ENCODE results near the gene TOMM40.
"Not testable (repeated sequence)": the region's sequence is repeated elsewhere in the genome, so short reads cannot be mapped to it uniquely, and the experiment has no call there.

TOMM40 gene

DNA sequence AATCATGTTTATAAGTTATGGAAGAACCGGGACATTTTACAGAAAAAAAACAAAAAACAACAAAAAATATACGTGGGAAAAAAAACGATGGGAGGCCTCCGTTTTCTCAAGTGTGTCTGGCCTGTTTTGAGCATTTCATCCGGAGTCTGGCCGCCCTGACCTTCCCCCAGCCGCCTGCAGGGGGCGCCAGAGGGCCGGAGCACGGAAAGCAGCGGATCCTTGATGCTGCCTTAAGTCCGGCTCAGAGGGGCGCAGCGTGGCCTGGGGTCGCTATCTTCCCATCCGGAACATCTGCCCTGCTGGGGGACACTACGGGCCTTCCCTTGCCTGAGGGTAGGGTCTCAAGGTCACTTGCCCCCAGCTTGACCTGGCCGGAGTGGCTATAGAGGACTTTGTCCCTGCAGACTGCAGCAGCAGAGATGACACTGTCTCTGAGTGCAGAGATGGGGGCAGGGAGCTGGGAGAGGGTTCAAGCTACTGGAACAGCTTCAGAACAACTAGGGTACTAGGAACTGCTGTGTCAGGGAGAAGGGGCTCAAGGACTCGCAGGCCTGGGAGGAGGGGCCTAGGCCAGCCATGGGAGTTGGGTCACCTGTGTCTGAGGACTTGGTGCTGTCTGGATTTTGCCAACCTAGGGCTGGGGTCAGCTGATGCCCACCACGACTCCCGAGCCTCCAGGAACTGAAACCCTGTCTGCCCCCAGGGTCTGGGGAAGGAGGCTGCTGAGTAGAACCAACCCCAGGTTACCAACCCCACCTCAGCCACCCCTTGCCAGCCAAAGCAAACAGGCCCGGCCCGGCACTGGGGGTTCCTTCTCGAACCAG, 12.8 kb downstream of the TOMM40 start:
- TF ChIP-seq GATA2 (IDR thresholded peaks at IDR 0.05; ENCODE audit: low read depth, low read length) (no peak), GATA3 (IDR thresholded peaks at IDR 0.05; ENCODE audit: low read depth, low read length) (no peak)

DNA sequence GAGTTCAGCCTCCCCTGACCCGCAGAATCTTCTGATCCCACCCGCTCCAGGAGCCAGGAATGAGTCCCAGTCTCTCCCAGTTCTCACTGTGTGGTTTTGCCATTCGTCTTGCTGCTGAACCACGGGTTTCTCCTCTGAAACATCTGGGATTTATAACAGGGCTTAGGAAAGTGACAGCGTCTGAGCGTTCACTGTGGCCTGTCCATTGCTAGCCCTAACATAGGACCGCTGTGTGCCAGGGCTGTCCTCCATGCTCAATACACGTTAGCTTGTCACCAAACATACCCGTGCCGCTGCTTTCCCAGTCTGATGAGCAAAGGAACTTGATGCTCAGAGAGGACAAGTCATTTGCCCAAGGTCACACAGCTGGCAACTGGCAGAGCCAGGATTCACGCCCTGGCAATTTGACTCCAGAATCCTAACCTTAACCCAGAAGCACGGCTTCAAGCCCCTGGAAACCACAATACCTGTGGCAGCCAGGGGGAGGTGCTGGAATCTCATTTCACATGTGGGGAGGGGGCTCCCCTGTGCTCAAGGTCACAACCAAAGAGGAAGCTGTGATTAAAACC, 13.5 kb downstream of the TOMM40 start:
- TF ChIP-seq GATA2 (IDR thresholded peaks at IDR 0.05; ENCODE audit: low read depth, low read length) = no peak
- TF ChIP-seq GATA3 (IDR thresholded peaks at IDR 0.05; ENCODE audit: low read depth, low read length) = no peak

DNA sequence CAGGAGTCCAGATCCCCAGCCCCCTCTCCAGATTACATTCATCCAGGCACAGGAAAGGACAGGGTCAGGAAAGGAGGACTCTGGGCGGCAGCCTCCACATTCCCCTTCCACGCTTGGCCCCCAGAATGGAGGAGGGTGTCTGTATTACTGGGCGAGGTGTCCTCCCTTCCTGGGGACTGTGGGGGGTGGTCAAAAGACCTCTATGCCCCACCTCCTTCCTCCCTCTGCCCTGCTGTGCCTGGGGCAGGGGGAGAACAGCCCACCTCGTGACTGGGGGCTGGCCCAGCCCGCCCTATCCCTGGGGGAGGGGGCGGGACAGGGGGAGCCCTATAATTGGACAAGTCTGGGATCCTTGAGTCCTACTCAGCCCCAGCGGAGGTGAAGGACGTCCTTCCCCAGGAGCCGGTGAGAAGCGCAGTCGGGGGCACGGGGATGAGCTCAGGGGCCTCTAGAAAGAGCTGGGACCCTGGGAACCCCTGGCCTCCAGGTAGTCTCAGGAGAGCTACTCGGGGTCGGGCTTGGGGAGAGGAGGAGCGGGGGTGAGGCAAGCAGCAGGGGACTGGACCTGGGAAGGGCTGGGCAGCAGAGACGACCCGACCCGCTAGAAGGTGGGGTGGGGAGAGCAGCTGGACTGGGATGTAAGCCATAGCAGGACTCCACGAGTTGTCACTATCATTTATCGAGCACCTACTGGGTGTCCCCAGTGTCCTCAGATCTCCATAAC, 14.5 kb downstream of the TOMM40 start, which contains the start of gene APOE:
TSS of gene APOE (plus strand) at position 360 of the 724 bp plus-strand sequence. CDS start 829 bp downstream, outside the sequence.
- no peak for TF ChIP-seq GATA2 (IDR thresholded peaks at IDR 0.05; ENCODE audit: low read depth, low read length)
- no peak for TF ChIP-seq GATA3 (IDR thresholded peaks at IDR 0.05; ENCODE audit: low read depth, low read length)

DNA sequence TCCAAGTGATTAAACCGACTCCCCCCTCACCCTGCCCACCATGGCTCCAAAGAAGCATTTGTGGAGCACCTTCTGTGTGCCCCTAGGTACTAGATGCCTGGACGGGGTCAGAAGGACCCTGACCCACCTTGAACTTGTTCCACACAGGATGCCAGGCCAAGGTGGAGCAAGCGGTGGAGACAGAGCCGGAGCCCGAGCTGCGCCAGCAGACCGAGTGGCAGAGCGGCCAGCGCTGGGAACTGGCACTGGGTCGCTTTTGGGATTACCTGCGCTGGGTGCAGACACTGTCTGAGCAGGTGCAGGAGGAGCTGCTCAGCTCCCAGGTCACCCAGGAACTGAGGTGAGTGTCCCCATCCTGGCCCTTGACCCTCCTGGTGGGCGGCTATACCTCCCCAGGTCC, 16.6 kb downstream of the TOMM40 start:
- no peak for TF ChIP-seq GATA2 (IDR thresholded peaks at IDR 0.05; ENCODE audit: low read depth, low read length)
- no peak for TF ChIP-seq GATA3 (IDR thresholded peaks at IDR 0.05; ENCODE audit: low read depth, low read length)

DNA sequence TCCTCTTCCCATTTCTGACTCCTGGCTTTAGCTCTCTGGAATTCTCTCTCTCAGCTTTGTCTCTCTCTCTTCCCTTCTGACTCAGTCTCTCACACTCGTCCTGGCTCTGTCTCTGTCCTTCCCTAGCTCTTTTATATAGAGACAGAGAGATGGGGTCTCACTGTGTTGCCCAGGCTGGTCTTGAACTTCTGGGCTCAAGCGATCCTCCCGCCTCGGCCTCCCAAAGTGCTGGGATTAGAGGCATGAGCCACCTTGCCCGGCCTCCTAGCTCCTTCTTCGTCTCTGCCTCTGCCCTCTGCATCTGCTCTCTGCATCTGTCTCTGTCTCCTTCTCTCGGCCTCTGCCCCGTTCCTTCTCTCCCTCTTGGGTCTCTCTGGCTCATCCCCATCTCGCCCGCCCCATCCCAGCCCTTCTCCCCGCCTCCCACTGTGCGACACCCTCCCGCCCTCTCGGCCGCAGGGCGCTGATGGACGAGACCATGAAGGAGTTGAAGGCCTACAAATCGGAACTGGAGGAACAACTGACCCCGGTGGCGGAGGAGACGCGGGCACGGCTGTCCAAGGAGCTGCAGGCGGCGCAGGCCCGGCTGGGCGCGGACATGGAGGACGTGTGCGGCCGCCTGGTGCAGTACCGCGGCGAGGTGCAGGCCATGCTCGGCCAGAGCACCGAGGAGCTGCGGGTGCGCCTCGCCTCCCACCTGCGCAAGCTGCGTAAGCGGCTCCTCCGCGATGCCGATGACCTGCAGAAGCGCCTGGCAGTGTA, 17.2 kb downstream of the TOMM40 start:
- TF ChIP-seq GATA3 (IDR thresholded peaks at IDR 0.05; ENCODE audit: low read depth, low read length) = no peak
- no peak for TF ChIP-seq GATA2 (IDR thresholded peaks at IDR 0.05; ENCODE audit: low read depth, low read length)

DNA sequence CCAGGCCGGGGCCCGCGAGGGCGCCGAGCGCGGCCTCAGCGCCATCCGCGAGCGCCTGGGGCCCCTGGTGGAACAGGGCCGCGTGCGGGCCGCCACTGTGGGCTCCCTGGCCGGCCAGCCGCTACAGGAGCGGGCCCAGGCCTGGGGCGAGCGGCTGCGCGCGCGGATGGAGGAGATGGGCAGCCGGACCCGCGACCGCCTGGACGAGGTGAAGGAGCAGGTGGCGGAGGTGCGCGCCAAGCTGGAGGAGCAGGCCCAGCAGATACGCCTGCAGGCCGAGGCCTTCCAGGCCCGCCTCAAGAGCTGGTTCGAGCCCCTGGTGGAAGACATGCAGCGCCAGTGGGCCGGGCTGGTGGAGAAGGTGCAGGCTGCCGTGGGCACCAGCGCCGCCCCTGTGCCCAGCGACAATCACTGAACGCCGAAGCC, 17.8 kb downstream of the TOMM40 start:
- no peak for TF ChIP-seq GATA3 (IDR thresholded peaks at IDR 0.05; ENCODE audit: low read depth, low read length)
- no peak for TF ChIP-seq GATA2 (IDR thresholded peaks at IDR 0.05; ENCODE audit: low read depth, low read length)

DNA sequence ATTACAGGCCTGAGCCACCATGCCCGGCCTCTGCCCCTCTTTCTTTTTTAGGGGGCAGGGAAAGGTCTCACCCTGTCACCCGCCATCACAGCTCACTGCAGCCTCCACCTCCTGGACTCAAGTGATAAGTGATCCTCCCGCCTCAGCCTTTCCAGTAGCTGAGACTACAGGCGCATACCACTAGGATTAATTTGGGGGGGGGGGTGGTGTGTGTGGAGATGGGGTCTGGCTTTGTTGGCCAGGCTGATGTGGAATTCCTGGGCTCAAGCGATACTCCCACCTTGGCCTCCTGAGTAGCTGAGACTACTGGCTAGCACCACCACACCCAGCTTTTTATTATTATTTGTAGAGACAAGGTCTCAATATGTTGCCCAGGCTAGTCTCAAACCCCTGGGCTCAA, 18.7 kb downstream of the TOMM40 start:
- TF ChIP-seq GATA3 (IDR thresholded peaks at IDR 0.05; ENCODE audit: low read depth, low read length) (no peak), GATA2 (IDR thresholded peaks at IDR 0.05; ENCODE audit: low read depth, low read length) (no peak)

DNA sequence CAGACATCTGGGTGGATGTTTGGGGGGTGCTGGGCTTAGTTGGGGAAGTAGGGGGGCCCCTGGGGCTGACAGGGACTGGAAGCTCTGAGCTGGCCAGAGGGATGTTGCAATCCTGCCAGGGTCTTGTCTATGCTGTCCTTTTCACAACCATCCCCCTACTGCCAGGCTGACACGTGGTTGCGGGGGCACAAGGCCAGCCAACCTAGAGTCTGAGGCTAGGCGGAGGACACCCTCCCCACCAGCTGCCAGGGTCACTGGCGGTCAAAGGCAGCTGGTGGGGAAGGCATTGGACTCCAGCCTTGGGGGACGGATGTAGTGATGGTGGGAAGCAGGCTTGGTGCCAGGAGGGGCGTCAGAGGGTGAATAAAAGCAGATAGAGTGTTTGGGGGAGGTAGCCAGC, 21.8 kb downstream of the TOMM40 start:
- TF ChIP-seq GATA2 (IDR thresholded peaks at IDR 0.05; ENCODE audit: low read depth, low read length) (no peak), GATA3 (IDR thresholded peaks at IDR 0.05; ENCODE audit: low read depth, low read length) (no peak)

DNA sequence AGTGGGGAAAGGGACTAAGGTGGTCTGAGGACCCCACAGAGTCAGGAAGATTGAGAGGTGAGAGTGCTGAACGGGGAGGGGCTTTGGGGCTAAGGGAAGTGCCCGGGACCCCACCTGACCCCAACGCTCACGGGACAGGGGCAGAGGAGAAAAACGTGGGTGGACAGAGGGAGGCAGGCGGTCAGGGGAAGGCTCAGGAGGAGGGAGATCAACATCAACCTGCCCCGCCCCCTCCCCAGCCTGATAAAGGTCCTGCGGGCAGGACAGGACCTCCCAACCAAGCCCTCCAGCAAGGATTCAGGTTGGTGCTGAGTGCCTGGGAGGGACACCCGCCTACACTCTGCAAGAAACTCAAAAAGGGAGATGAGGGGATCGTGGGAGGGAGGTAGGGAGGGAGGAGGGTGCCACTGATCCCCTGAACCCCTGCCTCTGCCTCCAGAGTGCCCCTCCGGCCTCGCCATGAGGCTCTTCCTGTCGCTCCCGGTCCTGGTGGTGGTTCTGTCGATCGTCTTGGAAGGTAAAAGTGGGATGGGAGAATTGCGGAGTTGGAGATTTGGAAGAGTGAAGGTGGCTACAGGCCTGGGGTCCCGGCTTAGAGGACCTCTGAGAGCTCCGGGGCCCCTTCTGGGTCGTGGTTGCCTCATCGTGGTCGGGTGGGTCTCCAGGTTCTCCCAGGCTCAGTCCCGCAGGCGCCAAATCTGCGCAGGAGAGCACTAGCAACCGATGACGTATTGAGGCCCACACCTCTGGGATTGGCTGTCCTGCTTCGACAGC, 23.6 kb downstream of the TOMM40 start, which contains the start of gene APOC1:
TSS of gene APOC1 (plus strand) at position 176 of the 774 bp plus-strand sequence. CDS start at position 460, 284 bp downstream.
- not testable (repeated sequence) for TF ChIP-seq GATA3, GATA2 (IDR thresholded peaks at IDR 0.05; ENCODE audit: low read depth, low read length)

DNA sequence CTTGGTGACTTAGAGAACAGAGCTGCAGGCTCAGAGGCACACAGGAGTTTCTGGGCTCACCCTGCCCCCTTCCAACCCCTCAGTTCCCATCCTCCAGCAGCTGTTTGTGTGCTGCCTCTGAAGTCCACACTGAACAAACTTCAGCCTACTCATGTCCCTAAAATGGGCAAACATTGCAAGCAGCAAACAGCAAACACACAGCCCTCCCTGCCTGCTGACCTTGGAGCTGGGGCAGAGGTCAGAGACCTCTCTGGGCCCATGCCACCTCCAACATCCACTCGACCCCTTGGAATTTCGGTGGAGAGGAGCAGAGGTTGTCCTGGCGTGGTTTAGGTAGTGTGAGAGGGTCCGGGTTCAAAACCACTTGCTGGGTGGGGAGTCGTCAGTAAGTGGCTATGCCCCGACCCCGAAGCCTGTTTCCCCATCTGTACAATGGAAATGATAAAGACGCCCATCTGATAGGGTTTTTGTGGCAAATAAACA, 33.2 kb downstream of the TOMM40 start:
- TF ChIP-seq GATA3 (IDR thresholded peaks at IDR 0.05; ENCODE audit: low read depth, low read length) = no peak
- TF ChIP-seq GATA2 (IDR thresholded peaks at IDR 0.05; ENCODE audit: low read depth, low read length) = no peak

DNA sequence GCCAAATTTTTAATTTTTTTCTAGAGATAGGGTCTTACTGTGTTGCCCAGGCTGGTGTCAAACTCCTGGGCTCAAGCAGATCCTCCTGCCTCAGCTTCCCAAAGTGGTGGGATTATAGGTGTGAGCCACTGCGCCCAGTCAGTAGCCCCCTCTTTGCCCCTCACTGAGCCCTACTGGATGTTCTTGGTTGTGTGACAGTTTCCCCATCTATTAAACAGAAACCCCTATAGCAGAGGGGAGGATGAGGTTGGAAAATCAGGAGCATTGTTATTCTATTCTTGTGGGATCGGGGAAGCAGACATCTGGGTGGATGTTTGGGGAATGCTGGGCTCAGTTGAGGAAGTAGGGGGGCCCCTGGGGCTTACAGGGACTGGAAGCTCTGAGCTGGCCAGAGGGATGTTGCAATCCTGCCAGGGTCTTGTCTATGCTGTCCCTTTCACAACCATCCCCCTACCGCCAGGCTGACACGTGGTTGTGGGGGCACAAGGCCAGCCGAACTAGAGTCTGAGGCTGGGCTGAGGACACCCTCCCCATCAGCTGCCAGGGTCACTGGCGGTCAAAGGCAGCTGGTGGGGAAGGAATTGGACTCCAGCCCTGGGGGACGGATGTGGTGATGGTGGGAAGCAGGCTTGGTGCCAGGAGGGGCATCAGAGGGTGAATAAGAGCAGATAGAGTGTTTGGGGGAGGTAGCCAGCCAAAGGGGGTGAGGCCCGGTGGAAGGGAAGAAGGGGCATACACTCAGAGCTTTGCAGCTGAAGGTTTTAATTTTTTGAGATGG, 34.2 kb downstream of the TOMM40 start:
- TF ChIP-seq GATA3 (IDR thresholded peaks at IDR 0.05; ENCODE audit: low read depth, low read length) (no peak), GATA2 (IDR thresholded peaks at IDR 0.05; ENCODE audit: low read depth, low read length) (no peak)

DNA sequence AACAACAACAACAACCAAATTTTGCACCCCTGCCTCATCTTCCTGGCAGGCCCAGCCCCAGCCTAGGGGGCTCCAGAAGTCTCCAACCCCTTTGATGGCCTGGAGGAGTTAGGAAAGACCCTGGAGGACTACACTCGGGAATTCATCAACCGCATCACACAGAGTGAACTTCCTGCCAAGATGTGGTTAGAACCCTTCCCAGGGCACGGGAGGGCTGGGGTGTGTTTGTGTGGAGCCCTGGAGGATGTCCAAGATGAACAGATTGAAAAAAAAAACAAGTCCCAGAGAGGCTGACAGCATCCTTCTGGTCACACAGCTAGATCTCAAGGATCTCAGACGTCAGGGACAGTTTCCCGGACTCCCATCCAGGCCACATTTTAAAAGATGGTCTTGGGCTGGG, 36.7 kb downstream of the TOMM40 start:
- TF ChIP-seq GATA2 (IDR thresholded peaks at IDR 0.05; ENCODE audit: low read depth, low read length) (no peak), GATA3 (IDR thresholded peaks at IDR 0.05; ENCODE audit: low read depth, low read length) (no peak)
